Hepatic stellate cell (primary cell): ENCODE measurements around the gene CRHR2.

Source experiments
- DNase-seq: peaks from one replicate; pipeline ENCODE4 v3.0.0; 2011; ENCODE audit warnings: low spot score

Gene CRHR2

GRCh38 chr7:30679664-30680063 is 2.6 kb downstream of the CRHR2 start:
- DNase-seq: no peak

DNA sequence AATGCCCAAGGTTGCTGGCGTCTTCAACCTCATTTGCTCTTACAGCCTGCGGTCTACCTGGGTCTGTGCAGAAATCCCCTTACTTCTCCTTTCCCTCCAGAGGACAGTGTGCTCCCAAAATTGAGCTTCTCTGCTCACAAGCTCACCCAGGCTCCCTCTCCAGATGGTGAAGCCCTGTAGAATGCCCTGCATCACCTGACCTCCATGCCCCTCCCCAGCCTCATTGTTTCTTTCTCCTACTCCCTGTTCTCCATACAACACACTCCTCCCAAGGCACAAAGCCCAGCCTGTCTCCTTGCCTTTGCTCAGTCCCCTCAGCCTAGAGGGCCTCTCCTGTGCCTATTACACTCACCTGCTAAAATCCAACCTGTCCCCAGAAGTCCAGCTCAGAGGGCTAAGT is 3.5 kb downstream of the CRHR2 start:
- DNase-seq: no peak

GRCh38 chr7:30674876-30675275 is 7.4 kb downstream of the CRHR2 start:
- no peak for DNase-seq

DNA sequence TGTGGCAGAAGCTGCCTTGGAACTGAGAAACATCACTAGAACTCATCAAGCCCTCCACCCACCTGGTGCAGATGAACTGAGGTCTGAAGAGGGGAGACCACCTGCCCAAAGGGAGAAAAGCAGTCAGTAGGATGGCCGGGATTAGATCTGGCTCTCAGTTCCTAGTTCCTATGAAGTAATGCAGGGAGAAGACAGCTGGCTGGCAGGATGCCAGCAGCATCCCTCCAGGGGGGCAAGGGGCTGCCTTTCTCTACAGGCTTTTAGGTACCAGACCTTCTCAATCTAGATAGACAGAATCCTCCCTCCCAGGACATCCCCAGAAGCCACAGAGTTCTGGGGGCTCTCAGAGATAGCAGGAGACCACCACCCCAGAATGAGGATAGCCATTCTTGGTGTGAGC is 7.8 kb downstream of the CRHR2 start:
- no peak for DNase-seq

GRCh38 chr7:30671793-30672465 is 10.3 kb downstream of the CRHR2 start:
- DNase-seq: peak; percentile 74

GRCh38 chr7:30668102-30668501 is 14.2 kb downstream of the CRHR2 start:
- DNase-seq: no peak

DNA sequence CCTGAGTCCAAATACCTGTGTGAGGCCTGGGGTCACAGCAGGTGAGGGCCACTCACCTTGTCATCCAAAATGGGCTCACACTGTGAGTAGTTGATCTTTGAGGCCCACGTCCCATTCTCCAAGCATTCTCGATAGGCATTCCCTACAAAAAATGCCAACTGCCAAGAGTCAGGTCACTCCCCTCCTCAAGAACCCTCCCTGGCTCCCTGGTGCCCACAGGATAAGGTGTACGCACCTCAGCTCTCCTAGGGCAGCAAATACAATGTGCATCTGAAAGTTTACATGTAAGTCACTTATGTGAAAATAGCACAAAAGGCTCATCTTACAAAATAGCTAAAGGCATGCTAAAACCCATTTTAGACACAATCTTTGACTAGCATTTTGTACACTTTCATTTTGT is 15.1 kb downstream of the CRHR2 start:
- DNase-seq: no peak

DNA sequence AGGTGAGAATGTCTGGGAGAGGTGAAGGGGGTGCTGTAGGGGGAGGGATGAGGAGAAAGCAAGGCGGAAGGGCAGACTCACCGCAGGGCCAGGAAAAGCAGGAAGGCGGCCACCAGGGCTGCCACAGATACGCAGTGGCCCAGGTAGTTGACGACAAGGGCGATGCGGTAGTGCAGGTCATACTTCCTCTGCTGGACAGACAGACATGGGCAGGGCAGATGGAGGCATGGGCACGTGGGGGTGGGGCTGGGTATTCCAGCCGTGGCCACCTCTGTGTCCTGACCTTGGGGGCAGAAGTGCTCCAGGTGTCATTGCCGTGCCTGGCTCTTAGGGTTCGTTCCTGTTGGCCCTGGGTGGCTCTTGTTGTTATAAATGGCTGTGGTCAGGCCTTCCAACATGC is 16.8 kb downstream of the CRHR2 start:
- no peak for DNase-seq

- DNase-seq: no peak
Measured at GRCh38 chr7:30665043-30665442, 17.2 kb downstream of the CRHR2 start.

DNA sequence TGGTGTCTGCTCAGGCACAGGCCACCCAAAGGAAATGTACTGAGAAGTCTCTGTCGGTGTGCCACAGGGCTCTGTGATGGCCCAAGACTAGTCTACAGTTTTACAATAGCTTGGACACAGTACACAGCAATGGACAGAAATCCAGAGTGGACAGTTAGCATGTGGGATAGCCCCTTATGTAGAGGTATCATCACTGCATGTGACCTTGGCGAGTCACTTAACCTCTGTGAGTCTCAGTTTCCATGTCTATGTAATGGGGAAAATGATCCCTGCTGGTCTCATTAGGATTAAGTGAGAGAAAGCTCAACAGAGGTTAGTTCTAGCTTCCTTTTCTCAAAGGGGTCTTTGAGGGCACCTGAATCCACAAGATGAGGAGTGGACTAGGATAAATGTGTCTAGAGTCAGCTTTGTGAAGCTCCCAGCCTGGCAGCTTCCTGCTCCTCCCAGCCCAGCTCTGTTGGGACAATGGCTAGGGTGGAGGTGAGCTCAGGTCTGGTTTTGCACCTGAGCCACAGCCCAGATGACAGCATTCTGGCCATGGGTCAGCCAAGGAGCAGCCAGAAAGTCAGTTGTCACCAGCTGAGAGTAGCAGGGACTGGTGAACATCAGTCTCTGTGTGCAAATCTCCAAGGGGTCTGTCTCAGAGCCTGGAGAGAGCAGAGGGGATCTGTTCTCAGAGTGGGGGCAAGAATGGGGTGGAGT is 17.9 kb downstream of the CRHR2 start:
- DNase-seq: no peak

DNA sequence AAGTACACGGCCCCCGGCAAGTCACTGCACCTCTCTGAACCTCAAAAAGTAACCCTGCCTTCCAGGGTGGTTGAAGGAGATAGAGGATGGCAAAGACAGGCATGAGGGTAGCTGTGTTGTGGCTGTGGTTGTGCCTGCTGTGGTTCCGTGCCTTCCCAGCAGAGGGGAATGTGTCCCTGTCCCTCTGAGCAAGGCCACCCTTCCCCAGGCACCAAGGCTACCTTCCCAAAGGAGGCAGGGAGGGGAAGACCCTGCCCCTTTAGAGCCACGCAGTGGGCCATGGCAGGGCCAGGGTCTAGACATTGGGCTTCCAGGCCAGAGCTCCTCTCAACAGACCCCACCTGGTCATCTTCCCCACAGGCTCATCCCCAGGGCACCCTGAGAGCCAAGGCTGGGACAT is 18.8 kb downstream of the CRHR2 start:
- no peak for DNase-seq

DNA sequence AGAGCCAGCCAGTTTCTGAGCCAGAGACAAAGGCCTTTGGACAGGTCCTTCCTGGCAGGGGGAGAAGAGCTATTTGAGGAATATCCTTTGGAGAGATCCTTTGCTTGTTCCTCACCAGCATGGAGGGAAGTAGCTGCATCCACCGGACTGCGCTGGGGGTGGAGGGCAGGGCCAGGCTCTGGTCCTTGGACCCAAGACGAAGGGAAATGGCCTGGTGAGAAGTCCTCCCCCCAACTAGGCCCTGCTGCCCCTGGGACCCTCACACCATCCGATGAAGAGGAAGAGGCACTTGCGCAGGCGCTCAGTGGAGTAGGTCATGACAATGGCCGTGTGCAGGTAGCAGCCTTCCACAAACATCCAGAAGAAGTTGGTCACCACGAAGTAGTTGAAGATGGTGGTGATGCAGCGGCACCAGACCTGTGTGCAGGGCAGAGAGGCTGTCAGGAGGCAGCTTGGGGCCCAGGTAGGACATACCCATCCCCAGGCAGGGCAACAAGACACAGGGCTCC is 19.8 kb downstream of the CRHR2 start:
- DNase-seq: no peak

GRCh38 chr7:30661926-30662325 is 20.3 kb downstream of the CRHR2 start:
- no peak for DNase-seq

DNA sequence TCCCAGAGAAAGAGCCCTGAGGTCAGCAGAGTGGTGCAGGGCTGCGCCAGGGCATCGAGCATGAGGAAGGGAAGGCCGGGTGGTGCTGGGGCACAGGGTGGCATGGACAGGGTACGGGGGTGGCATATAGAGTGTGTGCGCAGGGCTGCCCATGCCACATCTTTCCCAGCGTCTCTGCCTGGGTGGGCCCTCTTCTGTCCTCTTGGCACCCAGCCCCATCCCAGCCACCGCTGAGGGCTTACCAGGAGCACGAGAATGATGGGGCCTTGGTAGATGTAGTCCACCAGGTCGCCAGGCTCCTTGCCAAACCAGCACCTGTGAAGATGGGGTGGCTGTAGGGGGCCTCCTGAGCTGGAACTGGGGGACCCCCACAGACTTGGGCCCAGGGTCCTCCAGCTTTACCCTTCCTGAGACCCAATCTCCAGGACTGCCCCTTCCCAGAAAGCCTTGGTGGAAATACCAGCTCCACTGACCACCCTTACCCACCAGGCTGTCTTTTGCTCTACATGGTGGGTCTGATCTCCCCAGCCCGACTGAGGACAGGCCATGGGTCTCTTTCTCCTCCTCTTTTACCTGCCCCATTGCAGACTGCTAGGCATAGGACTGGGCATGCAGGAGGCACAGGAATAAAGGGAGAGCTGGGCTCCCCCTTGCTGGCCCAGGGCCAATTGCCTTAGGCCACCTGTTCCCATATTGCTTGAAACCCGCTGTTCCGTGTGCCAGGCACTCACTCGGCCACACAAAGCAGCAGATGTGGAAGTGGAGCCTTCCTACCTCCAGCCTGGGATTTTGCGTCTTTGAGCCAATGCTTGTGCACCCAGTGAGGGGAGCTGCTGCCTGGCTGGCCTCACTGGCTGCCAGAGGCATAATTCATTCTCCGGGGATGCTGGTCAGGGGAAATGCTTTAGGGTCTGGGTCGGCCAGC is 21.7 kb downstream of the CRHR2 start:
- DNase-seq: no peak

- DNase-seq: peak; percentile 48
Measured at GRCh38 chr7:30659312-30659711, 22.9 kb downstream of the CRHR2 start.

DNA sequence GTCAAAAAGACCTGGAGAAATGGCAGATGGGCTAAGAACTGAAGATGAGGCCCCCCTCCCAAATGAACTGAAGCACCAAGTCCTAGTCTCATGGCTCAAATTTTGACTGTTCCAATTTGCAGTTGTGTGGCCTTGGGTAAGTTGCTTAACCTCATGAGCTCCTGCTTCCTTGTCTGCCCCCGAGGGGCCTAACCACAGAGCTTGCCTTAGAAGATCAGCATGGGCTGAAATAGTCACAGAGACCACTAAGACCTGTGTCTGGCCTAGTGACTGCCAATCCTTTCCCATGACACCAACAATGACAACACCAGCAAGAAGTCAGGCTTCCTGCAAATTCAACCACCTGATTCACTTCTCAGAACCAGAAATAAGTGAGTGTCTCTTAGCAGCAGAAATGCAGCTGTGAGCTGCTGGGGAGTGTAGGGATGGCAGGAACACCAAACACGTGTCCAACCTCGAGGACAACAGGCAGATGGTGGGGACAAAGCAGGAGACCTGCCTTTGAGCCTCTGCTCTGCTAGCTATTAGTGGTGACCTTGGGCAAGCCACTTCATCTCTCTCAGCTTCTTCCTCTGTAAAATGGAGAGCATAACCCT is 23.7 kb downstream of the CRHR2 start:
- DNase-seq: no peak

GRCh38 chr7:30657131-30657530 is 25.1 kb downstream of the CRHR2 start:
- DNase-seq: no peak

- DNase-seq: no peak
Measured at GRCh38 chr7:30656006-30656957, 26.0 kb downstream of the CRHR2 start.

GRCh38 chr7:30655096-30655970 is 26.9 kb downstream of the CRHR2 start:
- no peak for DNase-seq
